Stimulated activated CD4-positive, alpha-beta T cell treated with anti-CD3 and anti-CD28 coated beads, Interleukin-12 subunit alpha, Interleukin-12 subunit beta, amount 100 ng/mL, for 24 hours (primary cell): ENCODE data around the gene RUSC1.
"Not testable (repeated sequence)": the region's sequence is repeated elsewhere in the genome, so short reads cannot be mapped to it uniquely, and the experiment has no call there.

Experiments
- DNase-seq, 2 experiments: peaks; one replicate each; pipeline ENCODE4 v3.0.0-alpha.2; 2020; ENCODE audit warnings: low read depth in 2 of 2

The RUSC1 gene, protein sequence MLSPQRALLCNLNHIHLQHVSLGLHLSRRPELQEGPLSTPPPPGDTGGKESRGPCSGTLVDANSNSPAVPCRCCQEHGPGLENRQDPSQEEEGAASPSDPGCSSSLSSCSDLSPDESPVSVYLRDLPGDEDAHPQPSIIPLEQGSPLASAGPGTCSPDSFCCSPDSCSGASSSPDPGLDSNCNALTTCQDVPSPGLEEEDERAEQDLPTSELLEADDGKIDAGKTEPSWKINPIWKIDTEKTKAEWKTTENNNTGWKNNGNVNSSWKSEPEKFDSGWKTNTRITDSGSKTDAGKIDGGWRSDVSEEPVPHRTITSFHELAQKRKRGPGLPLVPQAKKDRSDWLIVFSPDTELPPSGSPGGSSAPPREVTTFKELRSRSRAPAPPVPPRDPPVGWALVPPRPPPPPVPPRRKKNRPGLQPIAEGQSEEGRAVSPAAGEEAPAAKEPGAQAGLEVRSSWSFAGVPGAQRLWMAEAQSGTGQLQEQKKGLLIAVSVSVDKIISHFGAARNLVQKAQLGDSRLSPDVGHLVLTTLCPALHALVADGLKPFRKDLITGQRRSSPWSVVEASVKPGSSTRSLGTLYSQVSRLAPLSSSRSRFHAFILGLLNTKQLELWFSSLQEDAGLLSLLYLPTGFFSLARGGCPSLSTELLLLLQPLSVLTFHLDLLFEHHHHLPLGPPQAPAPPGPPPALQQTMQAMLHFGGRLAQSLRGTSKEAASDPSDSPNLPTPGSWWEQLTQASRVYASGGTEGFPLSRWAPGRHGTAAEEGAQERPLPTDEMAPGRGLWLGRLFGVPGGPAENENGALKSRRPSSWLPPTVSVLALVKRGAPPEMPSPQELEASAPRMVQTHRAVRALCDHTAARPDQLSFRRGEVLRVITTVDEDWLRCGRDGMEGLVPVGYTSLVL

DNA sequence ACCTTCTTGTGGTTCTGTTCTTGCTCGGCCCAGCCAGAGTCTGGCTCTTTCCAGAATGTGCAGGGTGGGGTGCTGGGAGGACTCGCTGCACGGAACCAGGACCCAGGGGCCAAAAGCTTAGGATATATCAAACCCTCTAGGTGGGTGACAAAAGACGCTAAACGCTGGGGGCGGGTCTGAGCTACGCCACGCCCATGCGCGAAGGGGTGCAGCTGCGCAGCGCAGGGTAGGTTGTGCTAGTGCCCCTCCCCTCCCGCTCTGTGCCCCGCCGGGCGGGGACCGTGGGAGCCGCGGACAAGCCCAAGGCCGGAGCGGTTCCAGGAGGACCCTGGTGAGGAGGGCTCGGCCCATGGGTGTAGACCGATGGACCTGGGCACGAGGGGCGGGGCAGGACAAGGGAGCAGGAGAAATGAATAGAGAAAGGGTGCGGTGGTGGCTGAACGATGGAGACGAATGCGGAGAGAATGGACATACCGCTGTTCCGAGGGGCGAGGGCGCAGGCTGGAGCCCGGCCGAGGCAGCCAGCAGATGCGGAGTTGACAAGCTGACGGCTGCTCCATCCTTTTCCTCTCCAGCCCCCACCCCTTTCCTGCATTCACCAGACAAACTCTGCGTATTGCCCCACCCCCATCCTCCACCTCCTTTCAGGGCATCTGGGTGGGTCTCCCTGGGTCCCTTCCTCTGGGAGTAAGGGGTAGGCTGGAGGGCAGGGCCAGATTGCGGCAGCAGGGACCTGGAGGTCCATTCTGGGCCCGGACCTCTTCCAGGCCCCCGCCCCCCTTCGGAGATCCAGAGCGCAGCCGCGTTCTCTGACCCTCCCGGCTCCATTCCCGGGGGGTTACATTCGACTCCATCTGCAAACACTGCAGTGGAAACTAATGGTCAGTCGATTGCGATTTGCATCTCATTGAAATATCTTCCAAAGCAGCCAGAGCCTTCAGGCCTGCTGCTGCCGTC is at the start of gene RUSC1:
Gene RUSC1, plus strand, starts transcription at position 234 of the 957 bp plus-strand sequence. CDS start 880 bp downstream, outside the sequence.
- peak; percentile 55 to 68 for DNase-seq

DNA sequence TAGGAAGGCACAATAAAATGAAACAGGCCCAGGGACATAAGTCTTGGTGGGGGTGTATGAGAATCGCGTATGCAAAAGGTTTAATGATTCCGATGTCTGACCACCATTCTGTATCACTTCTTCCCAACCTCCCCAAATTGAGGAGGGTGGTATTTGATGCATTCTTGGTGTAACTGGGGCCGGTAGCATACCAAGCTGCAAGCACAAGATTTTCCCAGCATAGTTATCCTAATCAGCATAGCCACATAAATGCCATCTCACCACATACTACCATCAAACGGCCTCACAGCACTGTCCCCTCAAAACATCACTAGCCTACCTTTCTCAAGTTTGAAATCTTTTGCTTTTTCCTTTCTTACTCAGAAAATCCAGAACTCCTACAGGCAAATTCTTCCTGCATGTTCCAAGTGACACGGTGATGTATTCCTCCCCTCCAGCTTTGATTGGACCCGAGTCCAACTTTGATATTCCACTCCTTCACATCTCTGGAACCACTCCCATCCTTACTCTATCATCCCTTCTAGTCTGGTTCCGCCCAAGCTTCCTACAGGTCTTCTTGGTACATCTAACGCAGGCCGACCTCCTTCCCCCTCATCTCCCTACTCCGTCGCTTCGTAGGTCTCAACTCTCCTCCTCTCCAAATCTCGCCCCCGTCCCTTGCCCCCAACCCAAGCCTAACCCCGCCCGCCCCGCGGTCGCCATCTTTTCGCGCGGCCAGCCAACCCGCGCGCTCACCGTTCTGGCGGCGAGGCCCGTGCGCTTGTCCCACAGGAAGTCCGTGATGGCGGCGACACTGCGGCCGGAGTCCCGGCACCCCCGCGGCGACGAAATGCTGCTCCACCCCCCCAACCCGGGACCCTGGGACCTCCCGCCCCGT is 48.0 kb upstream of the RUSC1 start:
- no peak for DNase-seq

DNA sequence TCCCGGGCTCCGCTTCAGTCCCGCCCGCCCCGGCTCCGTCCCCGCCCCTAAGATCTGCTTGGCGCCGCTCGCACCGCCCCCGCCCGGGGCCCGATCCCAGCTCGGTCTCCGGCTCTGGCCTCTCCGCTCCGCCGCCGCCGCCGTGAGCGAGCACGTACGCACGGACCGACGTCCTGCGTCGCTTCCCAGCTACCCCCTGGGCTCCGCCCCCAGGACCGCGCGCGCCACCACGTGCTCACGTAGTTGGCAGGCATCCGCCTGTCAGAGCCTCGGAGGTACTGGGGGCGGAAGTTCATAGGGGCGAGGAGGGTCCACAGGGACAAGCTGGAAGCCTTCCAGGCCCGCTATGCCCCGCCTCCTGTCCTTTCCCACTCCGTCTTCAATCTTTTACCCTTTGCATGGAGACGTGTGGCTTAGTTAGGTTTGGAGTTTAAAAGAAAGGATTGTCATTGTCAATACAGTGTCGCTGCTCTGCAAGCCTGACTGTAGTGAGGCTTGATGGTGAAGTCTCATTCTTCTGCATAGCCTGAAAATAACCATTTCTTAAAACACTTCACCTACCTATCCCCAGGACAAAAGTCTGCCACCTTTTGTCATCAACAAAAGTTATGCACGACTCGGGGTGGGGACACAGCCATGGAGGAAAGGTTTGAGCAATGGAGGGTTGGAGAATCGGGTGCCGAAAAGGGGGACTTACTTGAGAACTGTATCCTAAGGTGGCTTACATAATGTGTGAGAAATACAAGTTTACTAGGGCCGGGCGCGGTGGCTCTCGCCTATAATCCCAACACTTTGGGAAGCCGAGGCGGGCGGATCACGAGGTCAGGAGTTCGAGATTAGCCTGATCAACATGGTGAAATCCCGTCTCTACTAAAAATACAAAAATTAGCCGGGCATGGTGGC is 47.1 kb upstream of the RUSC1 start, which contains the start of gene CLK2:
Gene CLK2, minus strand, starts transcription at position 162 of the 903 bp plus-strand sequence. CDS start 2,527 bp downstream, outside the sequence.
- DNase-seq, result peak; percentile 94 to 97

DNA sequence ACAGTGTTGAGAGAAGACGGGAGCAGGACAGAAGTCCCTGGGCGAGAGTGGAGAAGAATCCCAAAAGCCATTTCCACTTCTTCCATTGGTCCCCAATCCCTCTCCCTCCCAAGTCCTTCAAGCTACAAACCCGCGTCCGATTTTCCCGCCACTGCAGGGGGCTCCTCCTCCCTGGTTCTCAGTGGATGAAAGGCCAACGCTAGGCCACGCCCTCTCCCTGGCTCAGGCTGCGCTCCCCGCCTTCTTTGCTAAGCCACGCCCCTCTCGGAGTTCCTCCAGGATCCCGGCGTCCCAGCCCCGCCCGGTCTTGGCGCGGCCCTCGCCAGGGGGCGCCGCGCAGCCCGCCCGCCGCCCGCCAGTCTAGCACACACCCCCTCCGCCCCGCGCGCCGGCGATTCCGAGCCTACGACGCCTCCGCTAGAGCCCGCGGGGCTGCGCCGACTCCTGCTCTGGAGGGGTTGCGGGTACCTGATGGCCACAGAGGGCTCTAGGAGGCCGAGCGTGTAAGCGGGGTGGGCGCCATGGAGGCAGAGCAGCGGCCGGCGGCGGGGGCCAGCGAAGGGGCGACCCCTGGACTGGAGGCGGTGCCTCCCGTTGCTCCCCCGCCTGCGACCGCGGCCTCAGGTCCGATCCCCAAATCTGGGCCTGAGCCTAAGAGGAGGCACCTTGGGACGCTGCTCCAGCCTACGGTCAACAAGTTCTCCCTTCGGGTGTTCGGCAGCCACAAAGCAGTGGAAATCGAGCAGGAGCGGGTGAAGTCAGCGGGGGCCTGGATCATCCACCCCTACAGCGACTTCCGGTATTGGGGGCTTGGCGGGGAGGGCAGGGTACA is 43.4 kb upstream of the RUSC1 start, which contains the start of gene HCN3:
Gene HCN3, plus strand, starts transcription at position 394 of the 832 bp plus-strand sequence. Its CDS starts 128 bp downstream, at position 522.
- DNase-seq, result peak; percentile 91 to 98

DNA sequence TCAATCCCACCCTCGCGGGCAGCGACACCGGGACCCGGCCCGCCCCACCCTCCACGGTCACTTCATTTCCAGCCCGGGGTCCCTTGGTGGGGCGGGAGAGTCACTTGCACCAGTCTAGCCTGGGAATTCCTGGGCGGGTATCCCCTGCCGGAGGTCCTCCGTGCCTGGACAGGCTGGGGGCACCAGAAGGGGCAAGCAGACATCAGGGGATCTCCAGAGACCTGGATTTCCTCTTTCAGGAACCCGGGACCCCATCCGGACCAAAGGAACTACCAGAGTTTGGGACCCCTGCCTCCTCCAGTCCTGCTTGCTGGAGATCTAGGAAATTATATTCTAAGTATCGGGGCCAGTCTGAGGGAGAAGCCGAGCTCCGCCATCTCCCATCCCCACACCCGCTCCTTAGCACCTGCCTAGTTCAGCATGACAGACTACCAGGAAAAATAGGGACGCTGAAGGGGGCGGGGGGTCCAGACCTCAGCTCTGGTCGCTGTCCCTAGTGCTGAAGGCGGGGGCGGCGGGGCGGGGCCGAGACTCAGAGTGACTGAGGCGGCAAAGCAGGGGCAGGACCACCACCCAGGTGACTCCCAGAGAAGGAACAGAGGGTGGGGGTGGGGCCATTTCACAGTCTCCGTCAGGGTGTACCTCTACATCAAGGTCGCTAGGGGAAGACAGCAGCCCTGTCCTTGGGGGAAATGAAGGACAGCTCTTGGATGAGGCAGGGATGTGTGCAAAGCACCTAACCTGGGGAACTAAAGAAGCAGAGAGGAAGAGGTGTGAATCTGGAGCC is 42.6 kb upstream of the RUSC1 start:
- peak in 1 of 2 experiments; percentile 70 for DNase-seq

DNA sequence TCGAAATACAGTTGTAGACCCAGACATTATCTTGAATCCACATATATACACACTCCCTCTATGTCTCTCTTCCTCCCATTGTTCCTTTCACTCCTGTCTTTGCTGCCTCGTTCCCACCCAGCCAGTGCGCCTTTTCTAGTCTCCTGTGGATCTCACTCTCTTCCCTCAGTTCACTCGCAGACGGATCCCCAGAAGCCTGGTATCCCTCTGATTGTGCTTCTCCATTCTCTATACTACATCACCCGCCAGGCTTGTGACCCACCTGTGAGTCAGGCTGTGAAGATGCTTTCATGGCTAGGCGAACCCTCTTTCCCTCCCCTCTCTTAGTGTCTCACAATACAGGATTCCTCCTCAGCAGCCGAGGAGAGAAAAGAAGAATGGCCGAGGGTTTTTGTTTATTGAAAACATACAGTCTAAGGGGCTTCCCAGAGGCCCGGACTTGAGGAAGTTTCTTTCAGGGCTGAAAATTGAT is 42.0 kb upstream of the RUSC1 start:
- no peak for DNase-seq

DNA sequence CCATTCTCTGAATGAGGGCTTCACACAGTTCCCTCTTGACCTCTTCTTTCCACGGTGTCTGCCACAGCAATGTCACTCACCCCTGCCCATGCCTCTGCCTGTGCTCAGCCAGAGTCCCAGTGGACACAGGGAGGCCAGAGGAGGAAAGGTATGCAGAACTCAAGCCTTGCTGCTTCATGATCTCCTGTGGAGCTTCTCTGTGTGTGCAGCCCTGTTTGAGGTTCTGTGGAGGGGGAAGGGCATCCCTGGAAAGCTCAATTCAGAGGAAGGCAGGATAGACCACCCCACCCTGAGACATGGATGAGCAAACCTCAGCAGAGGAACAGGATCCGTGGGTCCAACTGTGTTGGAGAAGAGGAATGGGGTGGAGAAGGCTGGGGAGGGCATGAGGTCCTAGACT is 41.4 kb upstream of the RUSC1 start:
- DNase-seq, result no peak

DNA sequence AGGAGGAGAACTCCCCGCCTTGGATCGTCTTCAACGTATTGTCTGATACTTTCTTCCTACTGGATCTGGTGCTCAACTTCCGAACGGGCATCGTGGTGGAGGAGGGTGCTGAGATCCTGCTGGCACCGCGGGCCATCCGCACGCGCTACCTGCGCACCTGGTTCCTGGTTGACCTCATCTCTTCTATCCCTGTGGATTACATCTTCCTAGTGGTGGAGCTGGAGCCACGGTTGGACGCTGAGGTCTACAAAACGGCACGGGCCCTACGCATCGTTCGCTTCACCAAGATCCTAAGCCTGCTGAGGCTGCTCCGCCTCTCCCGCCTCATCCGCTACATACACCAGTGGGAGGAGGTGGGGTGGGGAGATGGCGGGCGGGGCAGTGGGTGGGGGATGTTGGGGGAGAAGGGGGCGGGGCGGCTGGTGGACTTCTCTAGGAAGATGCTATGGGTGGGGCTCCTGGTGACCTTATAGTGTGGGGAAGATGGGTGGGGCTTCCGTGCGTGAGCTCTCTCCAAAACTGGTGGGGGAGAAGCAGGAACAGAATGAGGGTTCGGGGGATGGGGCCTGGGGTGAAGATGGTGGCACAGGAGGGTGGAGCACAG is 38.1 kb upstream of the RUSC1 start:
- DNase-seq, result no peak

DNA sequence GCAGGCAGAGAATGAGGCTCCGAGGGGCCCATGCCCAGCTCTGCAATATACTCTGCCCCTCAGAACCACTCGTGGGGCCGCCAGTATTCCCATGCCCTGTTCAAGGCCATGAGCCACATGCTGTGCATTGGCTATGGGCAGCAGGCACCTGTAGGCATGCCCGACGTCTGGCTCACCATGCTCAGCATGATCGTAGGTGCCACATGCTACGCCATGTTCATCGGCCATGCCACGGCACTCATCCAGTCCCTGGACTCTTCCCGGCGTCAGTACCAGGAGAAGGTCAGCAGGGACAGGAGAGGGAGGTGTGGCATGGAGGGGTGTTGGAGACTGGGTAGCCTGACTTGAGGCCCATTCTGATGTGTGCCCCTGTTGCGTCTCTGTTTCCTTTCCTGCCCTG is 36.2 kb upstream of the RUSC1 start:
- DNase-seq, result no peak

DNA sequence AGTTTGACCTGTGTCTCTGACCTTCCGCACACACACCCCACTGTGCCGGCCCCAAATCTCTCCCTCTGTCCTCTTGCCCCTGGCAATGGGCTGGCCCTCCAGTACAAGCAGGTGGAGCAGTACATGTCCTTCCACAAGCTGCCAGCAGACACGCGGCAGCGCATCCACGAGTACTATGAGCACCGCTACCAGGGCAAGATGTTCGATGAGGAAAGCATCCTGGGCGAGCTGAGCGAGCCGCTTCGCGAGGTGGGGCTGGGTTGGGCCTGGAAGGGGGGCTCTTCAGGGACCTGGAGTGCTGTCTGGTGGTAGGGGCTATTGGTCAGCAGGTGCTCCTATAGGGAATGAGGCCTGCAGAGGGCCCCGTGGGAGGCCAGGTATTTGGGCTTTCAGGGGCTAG is 35.6 kb upstream of the RUSC1 start:
- DNase-seq, result no peak

DNA sequence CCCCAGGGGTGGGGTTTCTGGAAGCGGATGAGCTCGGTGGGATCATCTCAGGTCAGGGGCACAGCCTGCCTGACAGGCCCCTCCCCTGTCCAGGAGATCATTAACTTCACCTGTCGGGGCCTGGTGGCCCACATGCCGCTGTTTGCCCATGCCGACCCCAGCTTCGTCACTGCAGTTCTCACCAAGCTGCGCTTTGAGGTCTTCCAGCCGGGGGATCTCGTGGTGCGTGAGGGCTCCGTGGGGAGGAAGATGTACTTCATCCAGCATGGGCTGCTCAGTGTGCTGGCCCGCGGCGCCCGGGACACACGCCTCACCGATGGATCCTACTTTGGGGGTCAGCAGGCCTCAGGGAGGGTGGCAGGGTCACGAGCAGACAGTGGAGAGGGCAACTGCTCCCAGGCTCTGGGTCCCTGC is 35.1 kb upstream of the RUSC1 start:
- DNase-seq, result no peak

DNA sequence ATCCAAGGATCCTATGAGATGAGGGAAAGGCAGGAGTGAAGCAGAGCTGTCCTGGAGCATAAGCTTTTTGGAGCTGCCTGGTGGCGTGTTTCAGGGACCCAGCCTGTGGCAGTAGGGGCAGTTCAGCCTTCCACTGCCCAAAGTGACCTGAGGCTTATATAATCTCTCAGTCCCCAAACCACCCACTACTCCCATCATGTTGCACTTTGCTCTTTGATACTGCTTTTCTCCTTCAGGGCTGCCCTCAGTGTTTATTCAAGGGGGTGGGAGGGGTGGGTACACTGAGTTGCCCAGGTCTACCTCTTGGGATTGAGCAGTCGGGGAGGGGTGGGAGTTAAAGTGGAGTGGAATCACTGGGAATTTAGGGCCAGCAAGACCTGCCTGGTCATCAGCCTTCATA is 34.1 kb upstream of the RUSC1 start:
- no peak for DNase-seq

DNA sequence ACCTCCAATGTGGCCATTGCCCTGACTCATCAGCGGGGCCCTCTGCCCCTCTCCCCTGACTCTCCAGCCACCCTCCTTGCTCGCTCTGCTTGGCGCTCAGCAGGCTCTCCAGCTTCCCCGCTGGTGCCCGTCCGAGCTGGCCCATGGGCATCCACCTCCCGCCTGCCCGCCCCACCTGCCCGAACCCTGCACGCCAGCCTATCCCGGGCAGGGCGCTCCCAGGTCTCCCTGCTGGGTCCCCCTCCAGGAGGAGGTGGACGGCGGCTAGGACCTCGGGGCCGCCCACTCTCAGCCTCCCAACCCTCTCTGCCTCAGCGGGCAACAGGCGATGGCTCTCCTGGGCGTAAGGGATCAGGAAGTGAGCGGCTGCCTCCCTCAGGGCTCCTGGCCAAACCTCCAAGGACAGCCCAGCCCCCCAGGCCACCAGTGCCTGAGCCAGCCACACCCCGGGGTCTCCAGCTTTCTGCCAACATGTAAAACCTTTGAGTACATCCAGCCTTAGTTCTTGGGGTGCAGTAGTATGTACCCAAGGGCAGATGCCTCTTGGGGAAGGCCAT is 32.6 kb upstream of the RUSC1 start:
- no peak for DNase-seq

DNA sequence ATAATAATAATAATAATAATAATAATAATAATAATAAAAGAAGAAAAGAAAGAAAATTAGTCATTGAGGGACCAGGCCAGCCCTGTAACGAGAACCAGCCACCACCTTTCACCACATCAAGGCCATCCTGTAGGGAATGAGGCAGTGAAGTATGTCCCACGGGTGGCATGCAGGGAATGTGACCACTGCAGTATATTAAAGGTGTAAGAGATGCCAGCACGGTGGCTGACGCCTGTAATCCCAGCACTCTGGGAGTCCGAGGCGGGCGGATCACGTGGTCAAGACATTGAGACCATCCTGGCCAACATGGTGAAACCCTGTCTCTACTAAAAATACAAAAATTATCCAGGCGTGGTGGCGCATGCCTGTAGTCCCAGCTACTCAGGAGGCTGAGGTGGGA is 29.7 kb upstream of the RUSC1 start:
- not testable (repeated sequence) for DNase-seq

DNA sequence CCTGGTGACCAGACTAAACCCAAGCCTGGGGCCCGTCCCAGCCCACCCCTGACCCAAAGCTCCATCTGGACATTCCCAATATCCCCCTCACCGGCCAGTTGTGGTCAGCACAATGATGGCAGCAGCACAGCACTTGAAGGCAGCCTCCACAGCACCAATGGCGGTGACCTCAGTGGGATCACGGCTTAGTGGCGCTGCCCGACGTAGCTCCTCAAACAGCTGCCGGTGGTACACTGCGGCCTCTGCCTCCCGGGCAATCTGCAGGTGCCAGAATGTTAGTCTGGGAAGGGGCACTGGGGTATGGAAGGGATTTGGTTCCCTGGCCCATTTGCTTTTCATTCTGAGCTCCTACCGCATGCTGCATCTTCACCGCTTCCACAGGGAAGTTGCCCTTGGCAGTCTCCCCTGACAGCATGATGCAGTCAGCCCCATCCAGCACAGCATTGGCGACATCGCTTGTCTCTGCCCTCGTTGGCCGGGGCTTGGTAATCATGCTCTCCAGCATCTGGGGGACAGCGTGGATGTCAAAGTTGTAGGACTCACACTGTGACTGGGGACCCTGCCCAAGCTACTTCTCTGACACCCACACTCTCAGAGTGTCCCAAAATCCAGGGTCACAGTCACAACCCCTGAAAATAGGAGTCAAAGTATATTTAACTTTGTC is 27.5 kb upstream of the RUSC1 start:
- no peak for DNase-seq
